Body of pancreas (tissue), 4 donors: Measurements from ENCODE around the gene SMYD1. TPM values are rescaled to one million over a fixed set of nuclear protein-coding genes. Genes with fewer than 3 reads are reported as not detected.

Experiments used
- ATAC-seq: fragments of 150-250 bp; one replicate; pipeline ENCODE4 v1.9.1; 2016
- DNase-seq, 4 donors: peaks; one replicate each; pipeline ENCODE4 v3.0.0-alpha.2; 2019
- H3K27ac ChIP-seq, 4 donors: fragments of 200-600 bp; sonication (generic); 1 replicate in 3 of 4; 2 replicates in 1 of 4; pipeline versions ENCODE4 v1.5.1 to v1.6.1; 2016 to 2019; ENCODE audit warnings: mild to moderate bottlenecking in 1 of 4, mixed read lengths in 1 of 4, moderate library complexity in 1 of 4
- H3K27me3 ChIP-seq, 2 donors: fragments of 200-600 bp; sonication (generic); one replicate each; pipeline ENCODE4 v1.6.0; 2016; ENCODE audit warnings: mild to moderate bottlenecking in 1 of 2
- H3K36me3 ChIP-seq, 2 donors: fragments of 200-600 bp; sonication (generic); replicated peaks in 1 of 2; 2 replicates each; pipeline ENCODE4 v1.5.1; 2016; ENCODE audit warnings: low read depth in 2 of 2; ENCODE audit not compliant: insufficient read depth in 1 of 2
- H3K4me1 ChIP-seq: fragments of 200-600 bp; sonication (generic); one replicate; pipeline ENCODE4 v1.6.0; 2016
- H3K4me3 ChIP-seq, 2 donors: fragments of 200-600 bp; sonication (generic); 1 replicate in 1 of 2; 2 replicates in 1 of 2; pipeline ENCODE4 v1.5.1; 2016 to 2019
- H3K9me3 ChIP-seq, 3 donors: fragments of 200-600 bp; sonication (generic); 1 replicate in 2 of 3; 2 replicates in 1 of 3; pipeline ENCODE4 v1.5.1; 2016
- CTCF ChIP-seq, 7 experiments: fragments of 450-650 bp in 4 of 7; fragments of 200-600 bp in 3 of 7; sonication (generic) in 3 of 7; IDR thresholded peaks; one replicate each; pipeline ENCODE4 v1.5.1; 2016 to 2019; ENCODE audit warnings: antibody characterized with exemption in 7 of 7
- POLR2A ChIP-seq, 3 donors: fragments of 450-650 bp; IDR thresholded peaks; one replicate each; pipeline ENCODE4 v1.6.1; 2016; ENCODE audit warnings: antibody characterized with exemption in 3 of 3, mild to moderate bottlenecking in 2 of 3
- WGBS, 2 donors: methylation state at CpG; one replicate each; pipeline ENCODE4 v1.1.5; 2017; 5-methylcytosine and 5-hydroxymethylcytosine counted together
- intact Hi-C: fragments of 100-400 bp; cut with DNase I; formaldehyde crosslinking; loops from one replicate; pipeline ENCODE4 v1.15.1; 2023
- total RNA-seq, 2 donors: library from RNA; depleted of rRNA; stranded (reverse); fragments of >200 nt; gene quantifications; one replicate each; pipeline ENCODE4 v1.1.0, GENCODE V29; 2016

The SMYD1 gene
- total RNA-seq, 2 donors from 2014 or later = not detected

DNA sequence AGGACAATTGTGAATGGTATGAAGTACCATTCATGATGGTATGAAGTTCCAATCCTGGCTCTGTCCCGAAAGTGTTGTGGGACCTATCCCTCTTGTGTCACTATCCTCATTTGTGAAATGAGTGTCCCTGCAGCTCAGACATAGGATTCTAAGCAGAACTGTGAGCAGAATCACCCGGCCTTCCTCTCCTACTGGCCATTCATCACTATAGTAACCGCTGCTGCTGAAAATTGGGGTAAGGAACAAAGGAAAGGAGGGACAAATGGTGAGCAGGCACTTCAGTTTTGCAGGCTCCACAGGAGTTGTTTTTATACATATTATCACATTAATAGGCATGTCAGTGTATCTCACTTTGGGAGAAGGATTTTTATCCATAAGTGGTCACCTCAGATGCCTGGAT is 27.4 kb downstream of the SMYD1 start:
- ATAC-seq = no peak
- Histone ChIP-seq H3K4me1 (no peaks in the 10 kb centered on the region), H3K36me3 (no peaks in the 10 kb centered on the region), H3K9me3 (no peaks in the 10 kb centered on the region), H3K4me3 (no peak overlapping the region), H3K27me3 (no peaks in the 10 kb centered on the region), H3K27ac (no peak overlapping the region)
- TF ChIP-seq POLR2A (IDR thresholded peaks at IDR 0.05) (no peak), CTCF (IDR thresholded peaks at IDR 0.05) (no peak)
- no peak for DNase-seq
- WGBS, 2 donors = 62 to 80% methylated on average over 3 of the region's 3 CpGs
- intact Hi-C loops = no loop called here

- Histone ChIP-seq H3K4me3 (no peak overlapping the region), H3K27ac (no peak overlapping the region), H3K36me3 (no peaks in the 10 kb centered on the region), H3K27me3 (no peaks in the 10 kb centered on the region), H3K4me1 (no peaks in the 10 kb centered on the region), H3K9me3 (no peaks in the 10 kb centered on the region)
- 66 to 73% methylated on average over 4 to 5 of the region's 5 CpGs for WGBS, 2 donors
- ATAC-seq (no peak), DNase-seq (no peak)
- TF ChIP-seq CTCF (IDR thresholded peaks at IDR 0.05) (no peak), POLR2A (IDR thresholded peaks at IDR 0.05) (no peak)
- intact Hi-C loops = no loop called here
Measured at GRCh38 chr2:88096708-88097107, 29.1 kb downstream of the SMYD1 start.

GRCh38 chr2:88097192-88097591 is 29.6 kb downstream of the SMYD1 start:
- intact Hi-C loops = no loop called here
- no peak for DNase-seq

GRCh38 chr2:88097891-88098557 is 30.4 kb downstream of the SMYD1 start:
- Histone ChIP-seq H3K9me3 (no peaks in the 10 kb centered on the region), H3K27ac (no peak overlapping the region), H3K27me3 (no peaks in the 10 kb centered on the region), H3K36me3 (no peaks in the 10 kb centered on the region), H3K4me3 (no peak overlapping the region), H3K4me1 (no peaks in the 10 kb centered on the region)
- TF ChIP-seq CTCF (IDR thresholded peaks at IDR 0.05) (no peak), POLR2A (IDR thresholded peaks at IDR 0.05) (no peak)
- 42 to 50% methylated on average over 4 of the region's 4 CpGs for WGBS, 2 donors
- ATAC-seq (no peak), DNase-seq (no peak)
- intact Hi-C loops = no loop called here

More at GRCh38 chr2:88097192-88097591, 29.6 kb downstream of the SMYD1 start:
- 58 to 70% methylated on average over 3 of the region's 3 CpGs for WGBS, 2 donors
- H3K4me1 ChIP-seq = no peaks in the 10 kb centered on the region
- no peaks in the 10 kb centered on the region for H3K27me3 ChIP-seq
- H3K36me3 ChIP-seq = no peaks in the 10 kb centered on the region
- H3K9me3 ChIP-seq = no peaks in the 10 kb centered on the region
- TF ChIP-seq CTCF (IDR thresholded peaks at IDR 0.05) (no peak), POLR2A (IDR thresholded peaks at IDR 0.05) (no peak)
- H3K4me3 ChIP-seq = no peak overlapping the region
- H3K27ac ChIP-seq = no peak overlapping the region
- no peak for ATAC-seq

DNA sequence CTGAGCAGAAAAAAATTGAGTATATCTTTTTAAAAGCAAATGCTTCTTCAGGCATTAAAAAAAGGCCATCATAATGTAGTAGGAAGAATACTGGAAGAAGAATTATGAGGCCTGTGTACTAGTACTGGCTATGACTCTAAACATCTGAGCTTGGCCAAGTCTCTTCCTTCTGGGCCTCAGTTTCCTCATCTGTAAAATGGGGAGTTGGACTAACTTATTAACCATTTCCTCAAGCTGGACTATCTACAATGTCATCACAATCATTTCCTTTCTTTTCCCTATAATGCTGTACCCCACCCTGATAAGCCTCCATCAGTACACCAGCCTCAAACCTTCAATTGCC is 30.9 kb downstream of the SMYD1 start:
- Histone ChIP-seq H3K4me3 (no peak overlapping the region), H3K4me1 (no peaks in the 10 kb centered on the region), H3K36me3 (no peaks in the 10 kb centered on the region), H3K27me3 (no peaks in the 10 kb centered on the region), H3K9me3 (no peaks in the 10 kb centered on the region), H3K27ac (no peak overlapping the region)
- intact Hi-C loops = no loop called here
- no peak for ATAC-seq
- DNase-seq = no peak
- TF ChIP-seq CTCF (IDR thresholded peaks at IDR 0.05) (no peak), POLR2A (IDR thresholded peaks at IDR 0.05) (no peak)
